HG02759 (cell line): ENCODE results near the gene PYGO2.
"Not testable (repeated sequence)": the region's sequence is repeated elsewhere in the genome, so short reads cannot be mapped to it uniquely, and the experiment has no call there.

ENCODE experiments used
- ATAC-seq: cut with Tn5 transposase; IDR thresholded peaks from one replicate; pipeline ENCODE4 v1.9.1; 2021; ENCODE audit warnings: mild to moderate bottlenecking, moderate library complexity; ENCODE audit not compliant: unreplicated experiment

The PYGO2 gene

GRCh38 chr1:154913273-154913672 is 48.3 kb downstream of the PYGO2 start:
- no peak for ATAC-seq

GRCh38 chr1:154912755-154913154 is 48.8 kb downstream of the PYGO2 start:
- no peak for ATAC-seq

GRCh38 chr1:154911691-154912550 is 49.7 kb downstream of the PYGO2 start:
- ATAC-seq: no peak

GRCh38 chr1:154910851-154911250 is 50.7 kb downstream of the PYGO2 start:
- no peak for ATAC-seq

GRCh38 chr1:154908937-154909336 is 52.6 kb downstream of the PYGO2 start:
- ATAC-seq: no peak

- ATAC-seq: not testable (repeated sequence)
Measured at GRCh38 chr1:154908129-154908528, 53.5 kb downstream of the PYGO2 start.
